Osteoblast (primary cell): ENCODE measurements around the gene CCDC148. TPM values are rescaled to one million over a fixed set of nuclear protein-coding genes. Genes with fewer than 3 reads are reported as not detected.

Source experiments
- DNase-seq: peaks from one replicate; pipeline ENCODE4 v3.0.0; 2011; ENCODE audit warnings: low spot score, mixed read lengths; ENCODE audit not compliant: insufficient read length; ENCODE audit errors: missing footprints
- H2AFZ ChIP-seq: 2 replicates; pipeline ENCODE4 v1.6.0; 2011; ENCODE audit warnings: mild to moderate bottlenecking, low read length
- H3K27ac ChIP-seq: 2 replicates; pipeline ENCODE4 v1.5.1; 2011; ENCODE audit warnings: mild to moderate bottlenecking, low read depth, low read length, moderate library complexity
- H3K27me3 ChIP-seq: 2 replicates; pipeline ENCODE4 v1.6.0; 2012; ENCODE audit warnings: mild to moderate bottlenecking, control low read depth, inconsistent platforms, low read length, moderate library complexity; ENCODE audit not compliant: insufficient read depth
- H3K36me3 ChIP-seq: 2 replicates; pipeline ENCODE4 v1.5.1; 2011; ENCODE audit warnings: mild to moderate bottlenecking, low read length, control low read depth, moderate library complexity; ENCODE audit not compliant: insufficient read depth
- H3K4me1 ChIP-seq: 2 replicates; pipeline ENCODE4 v1.5.1; 2011; ENCODE audit warnings: mild to moderate bottlenecking, low read length, control low read depth, moderate library complexity; ENCODE audit not compliant: insufficient read depth
- H3K4me2 ChIP-seq: 2 replicates; pipeline ENCODE4 v1.6.0; 2011; ENCODE audit warnings: mild to moderate bottlenecking, low read length; ENCODE audit not compliant: insufficient read depth
- H3K4me3 ChIP-seq: fragments of 200-600 bp; sonication (generic); 3 replicates; pipeline ENCODE4 v1.5.1; 2012; ENCODE audit warnings: mild to moderate bottlenecking, low read length, inconsistent platforms; ENCODE audit not compliant: insufficient read depth
- H3K79me2 ChIP-seq: 2 replicates; pipeline ENCODE4 v1.6.0; 2012; ENCODE audit warnings: mild to moderate bottlenecking, low read length, control low read depth, inconsistent platforms; ENCODE audit not compliant: insufficient read depth
- H3K9me3 ChIP-seq: 2 replicates; pipeline ENCODE4 v1.5.1; 2011; ENCODE audit warnings: low read depth, low read length, control low read depth
- H4K20me1 ChIP-seq: 2 replicates; pipeline ENCODE4 v1.6.0; 2012; ENCODE audit warnings: mild to moderate bottlenecking, low read length, control low read depth; ENCODE audit not compliant: insufficient read depth
- CTCF ChIP-seq: IDR thresholded peaks from 2 replicates; pipeline ENCODE4 v1.5.1; 2011; ENCODE audit warnings: mild to moderate bottlenecking, low read depth, low read length, moderate library complexity; ENCODE audit errors: extremely low read depth
- total RNA-seq: library from RNA; depleted of rRNA; stranded (reverse); fragments of >200 nt; gene quantifications from 2 replicates; pipeline ENCODE4 v1.2.3, GENCODE V29; 2012

CCDC148 gene
- total RNA-seq, 1 donor, result 1.8 TPM

DNA sequence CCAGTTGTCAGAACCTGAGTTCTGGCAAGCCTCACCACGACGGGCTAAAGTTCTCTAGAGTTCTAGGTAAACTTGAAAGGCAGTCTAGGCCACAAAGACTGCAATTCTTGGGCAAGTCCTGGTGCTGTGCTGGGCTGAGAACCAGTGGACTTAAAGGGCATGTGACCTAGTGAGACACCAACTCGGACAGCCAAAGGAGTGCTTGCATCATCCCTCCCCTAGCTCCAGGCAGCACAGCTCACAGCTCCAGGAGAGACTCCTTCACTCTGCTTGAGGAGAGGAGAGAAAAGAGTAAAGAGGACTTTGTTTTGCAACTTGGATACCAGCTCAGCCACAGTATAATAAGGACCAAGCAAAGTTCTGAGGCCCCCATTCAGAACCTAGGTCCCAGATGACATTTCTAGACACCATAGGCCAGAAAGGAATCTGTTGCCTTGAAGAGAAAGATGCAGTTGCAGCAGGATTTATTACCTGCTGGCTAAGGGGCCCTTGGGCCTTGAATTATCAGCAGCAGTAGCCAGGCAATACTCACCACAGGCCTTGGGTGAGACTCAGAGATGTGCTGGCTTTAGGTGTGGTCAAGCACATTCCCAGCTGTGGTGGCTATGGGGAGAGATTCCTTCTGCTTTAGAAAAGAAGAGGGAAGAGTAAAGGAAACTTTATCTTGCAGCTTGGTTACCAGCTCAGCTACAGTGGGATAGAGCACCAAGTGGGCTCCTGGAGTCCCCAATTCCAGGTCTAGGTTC, 303.1 kb downstream of the CCDC148 start:
- Histone ChIP-seq H3K36me3 (no peaks in the 10 kb centered on the region), H3K27me3 (no peaks in the 10 kb centered on the region), H3K27ac (no peak overlapping the region), H3K79me2 (no peaks in the 10 kb centered on the region), H3K4me2 (no peak overlapping the region), H3K9me3 (peaks cover 2% of the 10 kb centered on the region), H4K20me1 (no peaks in the 10 kb centered on the region), H3K4me3 (no peak overlapping the region), H2AFZ (no peak overlapping the region), H3K4me1 (no peaks in the 10 kb centered on the region)
- TF ChIP-seq CTCF, result no peak
- DNase-seq, result no peak

DNA sequence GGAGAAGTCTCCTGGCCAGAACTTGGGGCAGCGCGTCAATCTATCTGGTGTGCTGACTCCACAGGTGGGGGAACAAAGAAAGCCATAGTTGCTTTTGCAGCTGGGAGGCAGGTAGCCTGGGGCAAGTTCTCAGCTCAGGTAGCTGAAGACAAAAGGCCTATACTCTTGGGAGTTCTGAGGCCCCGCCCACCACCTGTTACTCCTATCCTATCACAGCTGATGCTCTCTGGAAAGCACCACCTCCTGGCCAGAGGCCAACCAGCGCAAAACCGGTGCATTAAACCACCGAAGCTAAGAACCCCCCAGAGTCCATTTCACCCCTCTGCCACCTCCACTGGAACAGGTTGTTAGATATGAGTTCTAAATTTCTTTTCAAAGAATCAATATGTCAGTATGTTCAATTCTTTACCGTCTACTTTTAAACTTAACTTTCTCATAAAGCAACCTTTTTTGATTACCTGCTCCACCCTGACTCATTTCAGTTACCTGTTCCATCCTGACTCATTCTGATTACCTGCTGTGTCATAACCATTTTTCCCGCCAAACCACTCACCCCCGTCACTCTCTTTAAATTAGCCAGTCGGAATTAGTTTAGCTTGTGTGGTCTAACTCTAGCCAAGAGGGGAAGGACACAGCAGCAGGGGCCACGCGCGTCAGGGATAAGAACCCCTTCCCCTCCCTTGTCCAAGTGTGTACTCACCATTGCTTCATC, 311.5 kb downstream of the CCDC148 start:
- DNase-seq, result no peak
- H3K27me3 ChIP-seq, result peaks cover 5% of the 10 kb centered on the region
- no peaks in the 10 kb centered on the region for H4K20me1 ChIP-seq
- H3K27ac ChIP-seq, result no peak overlapping the region
- no peaks in the 10 kb centered on the region for H3K4me1 ChIP-seq
- H3K4me2 ChIP-seq, result no peak overlapping the region
- H3K36me3 ChIP-seq, result no peaks in the 10 kb centered on the region
- no peak overlapping the region for H2AFZ ChIP-seq
- no peaks in the 10 kb centered on the region for H3K79me2 ChIP-seq
- no peak overlapping the region for H3K4me3 ChIP-seq
- H3K9me3 ChIP-seq, result no peaks in the 10 kb centered on the region
- TF ChIP-seq CTCF, result no peak

- no peak overlapping the region for H3K4me2 ChIP-seq
- H2AFZ ChIP-seq, result no peak overlapping the region
- no peaks in the 10 kb centered on the region for H3K79me2 ChIP-seq
- no peaks in the 10 kb centered on the region for H3K9me3 ChIP-seq
- H3K4me3 ChIP-seq, result no peak overlapping the region
- DNase-seq, result no peak
- no peaks in the 10 kb centered on the region for H3K4me1 ChIP-seq
- no peaks in the 10 kb centered on the region for H4K20me1 ChIP-seq
- no peak overlapping the region for H3K27ac ChIP-seq
- TF ChIP-seq CTCF, result no peak
- H3K27me3 ChIP-seq, result peaks cover 5% of the 10 kb centered on the region
- H3K36me3 ChIP-seq, result no peaks in the 10 kb centered on the region
Observed at GRCh38 chr2:158143703-158144360, 312.7 kb downstream of the CCDC148 start.
